IMR-90 (cell line): ENCODE data around the gene TENM3.

Source experiments
- BHLHE40 ChIP-seq: fragments of 150-350 bp; IDR thresholded peaks from 2 replicates; pipeline ENCODE4 v1.6.1; 2016; ENCODE audit warnings: mild to moderate bottlenecking, low read depth, low read length
- CEBPB ChIP-seq: IDR thresholded peaks from 2 replicates; pipeline ENCODE4 v1.6.1; 2012; ENCODE audit warnings: low read depth, low read length, improper control_type of control experiment
- CHD1 ChIP-seq: IDR thresholded peaks from 2 replicates; pipeline ENCODE4 v1.6.1; 2012; ENCODE audit warnings: low read depth, low read length, improper control_type of control experiment
- CTCF ChIP-seq: conservative IDR thresholded peaks from 2 replicates; pipeline ENCODE4 v1.5.1; 2012; ENCODE audit warnings: mild to moderate bottlenecking, low read depth, low read length, improper control_type of control experiment
- ELK1 ChIP-seq: fragments of 150-350 bp; IDR thresholded peaks from 2 replicates; pipeline ENCODE4 v1.6.1; 2016; ENCODE audit warnings: low read depth, mild to moderate bottlenecking, low read length, moderate library complexity, borderline replicate concordance
- FOS ChIP-seq: fragments of 150-350 bp; IDR thresholded peaks from 2 replicates; pipeline ENCODE4 v1.6.1; 2016; ENCODE audit warnings: low read depth, low read length
- MXI1 ChIP-seq: IDR thresholded peaks from 2 replicates; pipeline ENCODE4 v1.6.1; 2012; ENCODE audit warnings: low read depth, mild to moderate bottlenecking, low read length, moderate library complexity, borderline replicate concordance
- POLR2A ChIP-seq: IDR thresholded peaks from 2 replicates; pipeline ENCODE4 v1.6.1; 2012; ENCODE audit warnings: mild to moderate bottlenecking, low read depth, low read length
- RCOR1 ChIP-seq: IDR thresholded peaks from 2 replicates; pipeline ENCODE4 v1.6.1; 2012; ENCODE audit warnings: mild to moderate bottlenecking, low read length, improper control_type of control experiment; ENCODE audit not compliant: insufficient replicate concordance
- RFX5 ChIP-seq: IDR thresholded peaks from 2 replicates; pipeline ENCODE4 v1.8.0; 2012; ENCODE audit warnings: low read depth, mild to moderate bottlenecking, low read length, moderate library complexity
- SMC3 ChIP-seq: fragments of 150-350 bp; IDR thresholded peaks from 2 replicates; pipeline ENCODE4 v1.6.1; 2016; ENCODE audit warnings: low read depth, mild to moderate bottlenecking, antibody characterized with exemption, low read length, moderate library complexity

- no peak for TF ChIP-seq CEBPB
- no peak for TF ChIP-seq POLR2A
- no peak for TF ChIP-seq CHD1
- TF ChIP-seq MXI1, result no peak
- TF ChIP-seq CTCF, result no peak
- TF ChIP-seq ELK1, result no peak
- TF ChIP-seq BHLHE40, result no peak
- no peak for TF ChIP-seq RCOR1
- TF ChIP-seq FOS, result no peak
- TF ChIP-seq SMC3, result no peak
- TF ChIP-seq RFX5, result no peak
Measured at GRCh38 chr4:182354867-182355266, 111.7 kb downstream of the TENM3 start.
